ENCODE measurements around the gene PLXNA1.

PLXNA1 gene

GRCh38 chr3:126979046-126979628 lies 3.8 kb upstream of the PLXNA1 start:
- peaks cover 2% of the 10 kb centered on the region; the same call in 1 of the 2 replicates for H3K9me3 ChIP-seq (ENCODE audit: insufficient read depth, low read depth, low read length)
- H2AFZ ChIP-seq (ENCODE audit: low read length): no peak overlapping the region
- peaks cover 6% of the 10 kb centered on the region; the same call in 1 of the 2 replicates for H3K79me2 ChIP-seq (ENCODE audit: insufficient read depth, low read length)
- no peak overlapping the region for H3K9ac ChIP-seq (ENCODE audit: low read depth, low read length, poor library complexity, severe bottlenecking)
- no peaks in the 10 kb centered on the region for H3K9me2 ChIP-seq (replicated peaks; ENCODE audit: low read depth, low read length)
- H3K4me2 ChIP-seq (ENCODE audit: low read depth, low read length, poor library complexity, severe bottlenecking): no peak overlapping the region
- peaks cover 11% of the 10 kb centered on the region for H3K4me1 ChIP-seq (ENCODE audit: insufficient read depth, low read length, poor library complexity, severe bottlenecking)
- no peak for TF ChIP-seq CTCF (conservative IDR thresholded peaks at IDR 0.05; ENCODE audit: low read length)
- H3K27me3 ChIP-seq (ENCODE audit: insufficient read depth, low read length, poor library complexity, severe bottlenecking): no peaks in the 10 kb centered on the region
- peaks cover 6% of the 10 kb centered on the region for H4K20me1 ChIP-seq (ENCODE audit: insufficient read depth, low read length, poor library complexity, severe bottlenecking)
- H3F3A ChIP-seq (ENCODE audit: low read depth): no peaks in the 10 kb centered on the region
- H3K36me3 ChIP-seq (ENCODE audit: insufficient read depth, low read length): no peaks in the 10 kb centered on the region
- no peak overlapping the region for H3K4me3 ChIP-seq (ENCODE audit: low read length, poor library complexity, severe bottlenecking)

GRCh38 chr3:126980266-126980811 lies 2.6 kb upstream of the PLXNA1 start:
- Histone ChIP-seq H3K9ac (ENCODE audit: low read depth, low read length, poor library complexity, severe bottlenecking) (no peak overlapping the region), H4K20me1 (ENCODE audit: insufficient read depth, low read length, poor library complexity, severe bottlenecking) (peaks cover 18% of the 10 kb centered on the region), H3K4me2 (ENCODE audit: low read depth, low read length, poor library complexity, severe bottlenecking) (no peak overlapping the region), H3K9me3 (ENCODE audit: insufficient read depth, low read depth, low read length) (no peaks in the 10 kb centered on the region; the same call in 1 of the 2 replicates), H3F3A (ENCODE audit: low read depth) (no peaks in the 10 kb centered on the region), H3K4me3 (ENCODE audit: low read length, poor library complexity, severe bottlenecking) (no peak overlapping the region), H3K9me2 (replicated peaks; ENCODE audit: low read depth, low read length) (no peaks in the 10 kb centered on the region), H3K27me3 (ENCODE audit: insufficient read depth, low read length, poor library complexity, severe bottlenecking) (no peaks in the 10 kb centered on the region), H3K36me3 (ENCODE audit: insufficient read depth, low read length) (no peaks in the 10 kb centered on the region), H3K79me2 (ENCODE audit: insufficient read depth, low read length) (peaks cover 10% of the 10 kb centered on the region; the same call in 1 of the 2 replicates), H2AFZ (ENCODE audit: low read length) (no peak overlapping the region), H3K4me1 (ENCODE audit: insufficient read depth, low read length, poor library complexity, severe bottlenecking) (peaks cover 11% of the 10 kb centered on the region)
- TF ChIP-seq EZH2phosphoT487 (IDR thresholded peaks at IDR 0.05; ENCODE audit: borderline replicate concordance): no peak
- no peak for TF ChIP-seq CTCF (conservative IDR thresholded peaks at IDR 0.05; ENCODE audit: low read length)

GRCh38 chr3:126982126-126982470 lies 817 bp upstream of the PLXNA1 start:
- peak overlapping the region; percentile 89; the same call in 1 of the 2 replicates for H2AFZ ChIP-seq (ENCODE audit: low read length)
- no peaks in the 10 kb centered on the region for H3K36me3 ChIP-seq (ENCODE audit: insufficient read depth, low read length)
- H3K79me2 ChIP-seq (ENCODE audit: insufficient read depth, low read length): peaks cover 10% of the 10 kb centered on the region; the same call in 1 of the 2 replicates
- no peaks in the 10 kb centered on the region for H3K9me2 ChIP-seq (replicated peaks; ENCODE audit: low read depth, low read length)
- H3K9ac ChIP-seq (ENCODE audit: low read depth, low read length, poor library complexity, severe bottlenecking): peak overlapping the region; percentile 59
- no peaks in the 10 kb centered on the region for H3K27me3 ChIP-seq (ENCODE audit: insufficient read depth, low read length, poor library complexity, severe bottlenecking)
- TF ChIP-seq CTCF (conservative IDR thresholded peaks at IDR 0.05; ENCODE audit: low read length): no peak
- no peaks in the 10 kb centered on the region for H3F3A ChIP-seq (ENCODE audit: low read depth)
- peaks cover 28% of the 10 kb centered on the region for H4K20me1 ChIP-seq (ENCODE audit: insufficient read depth, low read length, poor library complexity, severe bottlenecking)
- H3K4me3 ChIP-seq (ENCODE audit: low read length, poor library complexity, severe bottlenecking): peak overlapping the region; percentile 71
- H3K4me2 ChIP-seq (ENCODE audit: low read depth, low read length, poor library complexity, severe bottlenecking): peak overlapping the region; percentile 82
- no peaks in the 10 kb centered on the region for H3K9me3 ChIP-seq (ENCODE audit: insufficient read depth, low read depth, low read length)
- peaks cover 11% of the 10 kb centered on the region for H3K4me1 ChIP-seq (ENCODE audit: insufficient read depth, low read length, poor library complexity, severe bottlenecking)

Data from Loucy (cell line).